ENCODE measurements around the gene KIF26B. TPM values are rescaled to one million over a fixed set of nuclear protein-coding genes. Genes with fewer than 3 reads are reported as not detected.

Gene KIF26B
- total and polyA plus RNA-seq, 7 donors: 0.01 to 0.32 (median 0.06) TPM

DNA sequence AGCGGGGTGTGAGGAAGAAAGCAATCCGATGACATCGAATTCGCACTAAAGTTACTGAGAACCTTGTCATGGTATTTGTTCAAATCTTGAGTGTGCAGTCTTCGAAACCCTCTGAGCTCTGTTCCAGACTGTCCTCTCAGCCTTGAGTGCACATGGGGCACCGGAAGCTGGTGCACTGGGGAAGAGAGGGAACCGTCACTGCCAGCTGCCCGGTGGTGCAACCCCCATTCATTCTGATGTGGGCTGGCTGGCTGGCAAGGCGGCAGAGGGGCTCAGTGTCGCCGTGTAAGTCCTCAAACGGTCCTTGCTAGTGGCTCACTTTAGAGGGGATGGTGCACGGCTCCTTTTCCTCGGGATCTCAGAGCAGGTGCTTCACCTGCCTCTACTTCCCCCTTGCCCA is 137.4 kb downstream of the KIF26B start:
- Histone ChIP-seq H3K9me3 (no peaks in the 10 kb centered on the region), H3K4me3 (no peak overlapping the region), H3K27me3 (ENCODE audit: insufficient read depth in 3 of 3, low read length in 2 of 3) (no peaks in the 10 kb centered on the region), H3K36me3 (ENCODE audit: insufficient read depth in 1 of 2, low read depth in 1 of 2) (no peaks in the 10 kb centered on the region), H3K27ac (no peak overlapping the region), H3K4me1 (no peaks in the 10 kb centered on the region)
- 86 to 89% (median 89%) methylated on average over 14 of the region's 14 CpGs for WGBS, 3 donors
- no peak for TF ChIP-seq CTCF (IDR thresholded peaks at IDR 0.05)
- DNase-seq (no peak), ATAC-seq (no peak)
- intact Hi-C loops (cut with DNase I): no loop called here

GRCh38 chr1:245292553-245292952 is 137.8 kb downstream of the KIF26B start:
- no peaks in the 10 kb centered on the region for H3K4me1 ChIP-seq
- no peak overlapping the region for H3K27ac ChIP-seq
- no peak for DNase-seq
- no peak for ATAC-seq
- no peaks in the 10 kb centered on the region for H3K36me3 ChIP-seq (ENCODE audit: insufficient read depth in 1 of 2, low read depth in 1 of 2)
- no peaks in the 10 kb centered on the region for H3K9me3 ChIP-seq
- H3K27me3 ChIP-seq (ENCODE audit: insufficient read depth in 3 of 3, low read length in 2 of 3): no peaks in the 10 kb centered on the region
- no peak overlapping the region for H3K4me3 ChIP-seq
- 59 to 72% (median 72%) methylated on average over 6 of the region's 6 CpGs for WGBS, 3 donors
- intact Hi-C loops (cut with DNase I): no loop called here
- TF ChIP-seq CTCF (IDR thresholded peaks at IDR 0.05): no peak

DNA sequence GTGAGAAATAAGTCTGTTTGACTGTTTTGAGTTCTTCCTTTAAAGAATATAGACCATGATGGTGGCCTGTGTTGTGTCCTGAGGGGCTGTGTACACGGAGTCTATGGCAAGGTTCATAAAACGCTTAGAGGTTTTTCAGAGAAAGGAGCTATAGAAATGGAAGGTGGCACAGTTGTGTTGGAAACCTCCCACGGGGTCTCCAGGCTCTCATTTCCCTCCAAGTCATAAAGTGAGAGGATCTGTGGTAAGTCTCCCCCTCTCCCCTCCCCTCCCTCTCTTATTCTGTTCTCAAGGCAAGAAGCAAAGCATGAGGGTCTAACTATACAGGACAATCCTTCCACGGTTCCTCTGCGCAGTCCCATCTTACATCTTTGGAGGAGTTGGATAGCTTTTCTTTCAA is 139.2 kb downstream of the KIF26B start:
- DNase-seq: no peak
- 67 to 71% (median 71%) methylated on average over 5 of the region's 5 CpGs for WGBS, 3 donors
- no peak for ATAC-seq
- no peak overlapping the region for H3K27ac ChIP-seq
- H3K9me3 ChIP-seq: no peaks in the 10 kb centered on the region
- H3K36me3 ChIP-seq (ENCODE audit: insufficient read depth in 1 of 2, low read depth in 1 of 2): no peaks in the 10 kb centered on the region
- no peak overlapping the region for H3K4me3 ChIP-seq
- no peaks in the 10 kb centered on the region for H3K4me1 ChIP-seq
- H3K27me3 ChIP-seq (ENCODE audit: insufficient read depth in 3 of 3, low read length in 2 of 3): peaks cover 0 to 5% (median 0%) of the 10 kb centered on the region in 3 donors
- intact Hi-C loops (cut with DNase I): no loop called here
- TF ChIP-seq CTCF (IDR thresholded peaks at IDR 0.05): no peak

DNA sequence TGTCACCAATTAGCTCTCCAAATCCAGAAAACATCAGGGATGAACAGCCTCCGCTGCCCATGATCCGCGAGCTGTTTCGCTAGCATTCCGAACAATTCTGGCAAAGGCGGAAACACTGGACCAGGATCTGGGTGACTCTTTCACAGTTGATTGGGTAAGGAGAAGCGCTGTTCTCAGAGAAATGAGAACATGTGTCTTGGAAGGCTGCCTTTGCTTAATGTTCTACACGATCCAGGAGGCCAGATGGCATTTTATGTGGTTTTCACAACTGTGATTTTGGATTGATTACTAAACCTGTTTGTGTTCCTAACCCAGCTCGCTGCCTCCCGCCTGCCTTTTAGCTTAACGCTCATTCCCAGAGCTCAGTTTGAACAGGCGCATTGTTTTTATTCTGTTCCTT is 144.0 kb downstream of the KIF26B start:
- H3K9me3 ChIP-seq: no peaks in the 10 kb centered on the region
- H3K36me3 ChIP-seq (ENCODE audit: insufficient read depth in 1 of 2, low read depth in 1 of 2): no peaks in the 10 kb centered on the region
- H3K4me3 ChIP-seq: peak overlapping the region; percentile 7
- H3K27me3 ChIP-seq (ENCODE audit: insufficient read depth in 3 of 3, low read length in 2 of 3): peaks cover 0 to 13% (median 0%) of the 10 kb centered on the region in 3 donors
- TF ChIP-seq CTCF (IDR thresholded peaks at IDR 0.05): no peak
- no peak for DNase-seq
- ATAC-seq: no peak
- intact Hi-C loops (cut with DNase I): no loop called here
- WGBS, 3 donors: 26 to 41% (median 30%) methylated on average over 12 of the region's 12 CpGs
- no peaks in the 10 kb centered on the region for H3K4me1 ChIP-seq
- no peak overlapping the region for H3K27ac ChIP-seq

- intact Hi-C loops (cut with DNase I): no loop called here
- no peak for ATAC-seq
- 35 to 53% (median 37%) methylated on average over 10 of the region's 10 CpGs for WGBS, 3 donors
- Histone ChIP-seq H3K27ac (no peak overlapping the region), H3K27me3 (ENCODE audit: insufficient read depth in 3 of 3, low read length in 2 of 3) (peaks cover 0 to 13% (median 0%) of the 10 kb centered on the region in 3 donors), H3K4me3 (no peak overlapping the region), H3K36me3 (ENCODE audit: insufficient read depth in 1 of 2, low read depth in 1 of 2) (no peaks in the 10 kb centered on the region), H3K9me3 (no peaks in the 10 kb centered on the region), H3K4me1 (no peaks in the 10 kb centered on the region)
- no peak for DNase-seq
- no peak for TF ChIP-seq CTCF (IDR thresholded peaks at IDR 0.05)
Observed at GRCh38 chr1:245301162-245301580, 146.4 kb downstream of the KIF26B start.
